ENCODE measurements around the gene APOL3. TPM values are rescaled to one million over a fixed set of nuclear protein-coding genes. Genes with fewer than 3 reads are reported as not detected.
"Not testable (repeated sequence)": the region's sequence is repeated elsewhere in the genome, so short reads cannot be mapped to it uniquely, and the experiment has no call there.

Gene APOL3
- polyA plus RNA-seq, 1 experiment = 4.2 TPM

DNA sequence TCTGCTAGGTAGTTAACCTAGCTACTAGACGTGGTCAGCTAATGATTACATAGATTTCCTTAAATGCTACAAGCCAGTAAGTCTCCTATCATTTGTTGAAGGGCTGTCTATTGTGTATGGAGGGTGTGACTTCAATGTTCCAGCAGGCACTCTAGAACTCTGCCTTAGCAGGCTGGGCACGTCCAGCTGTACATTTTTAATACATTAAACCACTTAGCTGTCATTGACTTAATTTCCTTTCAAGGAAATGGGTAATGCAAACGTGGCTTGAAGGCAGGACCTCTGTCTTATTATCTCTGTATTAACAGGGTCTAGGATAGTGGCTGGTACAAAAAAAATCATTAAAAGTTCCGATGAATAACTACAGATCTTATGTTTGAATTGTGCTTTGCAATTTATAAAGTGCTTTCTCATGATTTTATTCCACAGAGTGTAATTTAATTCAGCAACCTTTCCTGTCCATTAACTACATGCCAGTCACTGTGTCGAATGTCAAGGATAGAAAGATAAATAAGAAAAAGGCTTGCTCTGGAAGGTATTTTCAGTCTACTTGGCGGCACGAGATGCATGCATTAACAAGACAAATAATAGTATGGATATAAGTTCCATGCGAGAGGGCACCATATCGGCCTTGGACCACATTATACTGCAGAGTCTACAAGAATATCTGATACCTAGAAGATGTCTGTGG lies 60.3 kb downstream of the APOL3 start:
- no peaks in the 10 kb centered on the region for H3K9me3 ChIP-seq (ENCODE audit: control insufficient read depth, insufficient read depth, low read length)
- TF ChIP-seq, protein P1, sequence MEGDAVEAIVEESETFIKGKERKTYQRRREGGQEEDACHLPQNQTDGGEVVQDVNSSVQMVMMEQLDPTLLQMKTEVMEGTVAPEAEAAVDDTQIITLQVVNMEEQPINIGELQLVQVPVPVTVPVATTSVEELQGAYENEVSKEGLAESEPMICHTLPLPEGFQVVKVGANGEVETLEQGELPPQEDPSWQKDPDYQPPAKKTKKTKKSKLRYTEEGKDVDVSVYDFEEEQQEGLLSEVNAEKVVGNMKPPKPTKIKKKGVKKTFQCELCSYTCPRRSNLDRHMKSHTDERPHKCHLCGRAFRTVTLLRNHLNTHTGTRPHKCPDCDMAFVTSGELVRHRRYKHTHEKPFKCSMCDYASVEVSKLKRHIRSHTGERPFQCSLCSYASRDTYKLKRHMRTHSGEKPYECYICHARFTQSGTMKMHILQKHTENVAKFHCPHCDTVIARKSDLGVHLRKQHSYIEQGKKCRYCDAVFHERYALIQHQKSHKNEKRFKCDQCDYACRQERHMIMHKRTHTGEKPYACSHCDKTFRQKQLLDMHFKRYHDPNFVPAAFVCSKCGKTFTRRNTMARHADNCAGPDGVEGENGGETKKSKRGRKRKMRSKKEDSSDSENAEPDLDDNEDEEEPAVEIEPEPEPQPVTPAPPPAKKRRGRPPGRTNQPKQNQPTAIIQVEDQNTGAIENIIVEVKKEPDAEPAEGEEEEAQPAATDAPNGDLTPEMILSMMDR (IDR thresholded peaks at IDR 0.05; ENCODE audit: low read depth, low read length) = no peak
- H3K4me3 ChIP-seq (ENCODE audit: low read depth, low read length) = no peak overlapping the region
- peaks cover 2% of the 10 kb centered on the region for H3K27me3 ChIP-seq (ENCODE audit: control insufficient read depth, insufficient read depth, low read length)
- no peak overlapping the region for H3K27ac ChIP-seq (ENCODE audit: low read depth, low read length)
- no peak for DNase-seq (ENCODE audit: low read depth, low spot score)
- POLR2A ChIA-PET = no interaction called here
- CTCF ChIA-PET = interaction anchor here (1.3 kb wide), 1 partner anchor 34 kb away, joined by 12 read pairs; no protein-coding TSS in a partner anchor

DNA sequence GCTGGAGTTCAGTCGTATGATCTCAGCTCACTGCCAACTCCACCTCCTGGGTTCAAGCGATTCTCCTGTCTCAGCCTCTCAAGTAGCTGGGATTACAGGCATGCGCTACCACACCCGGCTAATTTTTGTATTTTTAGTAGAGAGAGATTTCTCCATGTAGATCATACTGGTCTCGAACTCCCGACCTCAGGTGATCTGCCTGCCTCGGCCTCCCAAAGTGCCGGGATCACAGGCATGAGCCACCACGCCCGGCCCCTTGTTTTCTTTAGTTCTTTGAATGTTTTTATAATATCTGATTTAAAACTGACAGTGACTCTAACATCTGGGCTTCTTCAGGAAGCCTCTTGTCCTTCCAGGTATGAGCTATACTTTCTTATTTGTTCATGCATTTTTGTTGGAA lies 61.0 kb downstream of the APOL3 start:
- H3K9me3 ChIP-seq (ENCODE audit: control insufficient read depth, insufficient read depth, low read length); DNase-seq (ENCODE audit: low read depth, low spot score); H3K27ac ChIP-seq (ENCODE audit: low read depth, low read length); POLR2A ChIA-PET; H3K4me3 ChIP-seq (ENCODE audit: low read depth, low read length); H3K27me3 ChIP-seq (ENCODE audit: control insufficient read depth, insufficient read depth, low read length): not testable (repeated sequence)
- CTCF ChIA-PET = interaction anchor here (1.3 kb wide), 1 partner anchor 34 kb away, joined by 12 read pairs; no protein-coding TSS in a partner anchor

DNA sequence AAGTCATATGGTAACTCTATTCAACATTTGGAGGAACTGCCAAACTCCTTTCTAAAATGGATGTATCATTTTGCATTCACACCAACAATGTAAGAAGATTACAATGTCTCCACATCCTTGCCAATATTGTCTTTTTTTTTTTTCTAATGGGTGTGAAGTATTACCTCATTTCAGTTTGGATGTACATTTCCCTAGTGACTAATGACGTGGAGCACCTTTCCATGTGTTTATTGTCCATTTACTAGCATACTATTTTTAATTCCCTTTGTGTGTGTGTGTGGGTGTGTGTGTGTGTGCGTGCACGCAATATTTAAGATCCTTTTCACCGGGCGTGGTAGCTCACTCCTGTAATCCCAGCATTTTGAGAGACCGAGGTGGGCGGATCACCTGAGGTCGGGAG lies 62.7 kb downstream of the APOL3 start:
- TF ChIP-seq, protein P1 (IDR thresholded peaks at IDR 0.05; ENCODE audit: low read depth, low read length) = no peak
- Histone ChIP-seq H3K27ac (ENCODE audit: low read depth, low read length) (no peak overlapping the region), H3K4me3 (ENCODE audit: low read depth, low read length) (no peak overlapping the region), H3K27me3 (ENCODE audit: control insufficient read depth, insufficient read depth, low read length) (peaks cover 2% of the 10 kb centered on the region), H3K9me3 (ENCODE audit: control insufficient read depth, insufficient read depth, low read length) (no peaks in the 10 kb centered on the region)
- DNase-seq (ENCODE audit: low read depth, low spot score) = no peak
- POLR2A ChIA-PET = no interaction called here
- CTCF ChIA-PET = no interaction called here

DNA sequence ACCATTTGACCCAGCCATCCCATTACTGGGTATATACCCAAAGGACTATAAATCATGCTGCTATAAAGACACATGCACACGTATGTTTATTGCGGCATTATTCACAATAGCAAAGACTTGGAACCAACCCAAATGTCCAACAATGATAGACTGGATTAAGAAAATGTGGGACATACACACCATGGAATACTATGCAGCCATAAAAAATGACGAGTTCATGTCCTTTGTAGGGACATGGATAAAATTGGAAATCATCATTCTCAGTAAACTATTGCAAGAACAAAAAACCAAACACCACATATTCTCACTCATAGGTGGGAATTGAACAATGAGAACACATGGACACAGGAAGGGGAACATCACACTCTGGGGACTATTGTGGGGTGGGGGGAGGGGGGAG lies 69.8 kb downstream of the APOL3 start:
- H3K27ac ChIP-seq (ENCODE audit: low read depth, low read length); H3K4me3 ChIP-seq (ENCODE audit: low read depth, low read length); H3K27me3 ChIP-seq (ENCODE audit: control insufficient read depth, insufficient read depth, low read length); POLR2A ChIA-PET; H3K9me3 ChIP-seq (ENCODE audit: control insufficient read depth, insufficient read depth, low read length); CTCF ChIA-PET; DNase-seq (ENCODE audit: low read depth, low spot score): not testable (repeated sequence)

Other genes with a start within 250 kb of the APOL3 start
- 253 and 288 TPM in 2 replicates for gene RBFOX2, start 131.9 kb downstream of the APOL3 start, polyA plus RNA-seq (2011; rRNA removed)
- gene APOL4, start 41.1 kb upstream of the APOL3 start, polyA plus RNA-seq (2011; rRNA removed) = 0.21 TPM in 2 replicates
- 18.8 and 19.7 TPM in 2 replicates for gene APOL2, start 78.8 kb upstream of the APOL3 start, polyA plus RNA-seq (2011; rRNA removed)
- gene APOL1, start 92.4 kb upstream of the APOL3 start, polyA plus RNA-seq (2011; rRNA removed) = 3.8 and 4.8 TPM in 2 replicates
- 338 and 432 TPM in 2 replicates for gene MYH9, start 227.2 kb upstream of the APOL3 start, polyA plus RNA-seq (2011; rRNA removed)